Eye (tissue), 1 donor: Measurements from ENCODE around the gene ARHGAP42.
"Not testable (repeated sequence)": the region's sequence is repeated elsewhere in the genome, so short reads cannot be mapped to it uniquely, and the experiment has no call there.

ENCODE experiments used
- DNase-seq: peaks from one replicate; pipeline ENCODE4 v3.0.0-alpha.2; 2015

ARHGAP42 gene

DNA sequence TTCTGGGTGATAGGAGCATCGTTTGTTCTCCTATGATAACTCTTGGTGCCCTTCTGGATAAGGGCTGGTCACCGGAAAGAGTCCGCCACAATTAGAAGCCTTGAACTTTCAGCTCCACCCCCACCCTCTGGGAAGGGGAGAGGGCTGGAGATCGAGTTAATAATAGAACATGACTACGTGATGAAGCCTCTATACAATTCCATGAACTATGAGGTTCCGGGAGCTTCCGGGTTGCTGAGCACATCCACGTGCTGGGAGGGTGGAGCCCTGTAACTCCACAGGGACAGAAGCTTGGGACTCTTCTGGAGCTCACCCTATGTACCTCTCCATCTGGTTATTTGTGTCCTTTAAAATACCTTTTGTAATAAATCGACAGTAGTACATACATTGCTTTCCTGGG is 40.3 kb downstream of the ARHGAP42 start:
- no peak for DNase-seq

DNA sequence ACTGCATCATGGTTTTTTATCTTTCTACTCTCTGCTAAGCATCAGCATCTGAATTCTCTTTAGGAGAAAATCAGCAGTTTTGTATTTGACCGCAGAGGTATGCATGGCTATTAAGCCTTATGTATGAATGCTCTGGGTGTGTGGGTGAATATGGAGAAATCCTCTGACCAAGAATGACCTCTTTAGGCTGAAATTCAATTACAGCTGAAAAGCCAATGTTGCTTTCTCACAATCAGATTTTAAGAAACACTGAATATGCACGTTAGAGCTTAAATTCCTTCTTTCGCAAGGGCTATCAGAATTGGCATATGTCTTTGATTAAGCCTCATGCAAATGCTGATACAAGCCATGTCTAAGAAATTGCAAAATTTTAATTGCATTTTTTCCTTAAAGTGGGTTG is 43.2 kb downstream of the ARHGAP42 start:
- no peak for DNase-seq

DNA sequence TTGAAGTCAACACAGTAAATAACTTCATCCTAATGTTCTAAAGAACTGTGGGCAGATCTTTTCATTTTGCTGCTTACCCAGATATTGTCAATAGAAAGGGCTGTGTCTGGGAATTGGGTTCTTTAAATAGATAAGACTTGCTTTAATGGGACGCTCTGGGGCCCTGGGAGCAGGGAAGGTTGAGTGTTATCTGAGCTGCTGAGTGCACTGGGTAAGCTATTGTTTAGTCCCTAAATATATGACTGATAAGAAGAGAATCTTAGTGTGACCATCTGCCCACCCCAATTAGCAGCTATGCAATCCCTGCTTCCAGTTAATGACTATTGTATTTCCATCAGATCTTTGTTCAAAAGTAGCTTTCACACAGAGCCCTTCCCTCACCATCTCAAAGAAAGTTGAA is 44.4 kb downstream of the ARHGAP42 start:
- DNase-seq, result no peak

DNA sequence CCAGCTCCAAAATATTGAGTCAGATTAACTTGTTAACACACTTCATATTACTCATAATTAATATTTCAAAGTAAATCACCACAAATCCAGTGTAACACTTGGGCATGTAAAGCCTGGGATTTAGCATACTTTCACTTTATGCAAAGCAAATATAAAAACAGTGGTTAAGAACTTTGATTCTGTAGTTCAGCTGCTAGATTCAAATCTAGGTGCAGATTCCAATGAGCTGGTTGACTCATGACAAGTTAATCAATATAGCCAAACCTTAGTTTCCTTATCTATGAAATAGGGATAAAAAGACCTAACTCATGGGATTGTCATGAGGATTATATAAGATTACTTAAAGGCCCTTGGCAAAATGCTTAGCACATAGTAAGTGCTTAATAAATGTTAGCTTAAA is 45.9 kb downstream of the ARHGAP42 start:
- DNase-seq, result no peak

DNA sequence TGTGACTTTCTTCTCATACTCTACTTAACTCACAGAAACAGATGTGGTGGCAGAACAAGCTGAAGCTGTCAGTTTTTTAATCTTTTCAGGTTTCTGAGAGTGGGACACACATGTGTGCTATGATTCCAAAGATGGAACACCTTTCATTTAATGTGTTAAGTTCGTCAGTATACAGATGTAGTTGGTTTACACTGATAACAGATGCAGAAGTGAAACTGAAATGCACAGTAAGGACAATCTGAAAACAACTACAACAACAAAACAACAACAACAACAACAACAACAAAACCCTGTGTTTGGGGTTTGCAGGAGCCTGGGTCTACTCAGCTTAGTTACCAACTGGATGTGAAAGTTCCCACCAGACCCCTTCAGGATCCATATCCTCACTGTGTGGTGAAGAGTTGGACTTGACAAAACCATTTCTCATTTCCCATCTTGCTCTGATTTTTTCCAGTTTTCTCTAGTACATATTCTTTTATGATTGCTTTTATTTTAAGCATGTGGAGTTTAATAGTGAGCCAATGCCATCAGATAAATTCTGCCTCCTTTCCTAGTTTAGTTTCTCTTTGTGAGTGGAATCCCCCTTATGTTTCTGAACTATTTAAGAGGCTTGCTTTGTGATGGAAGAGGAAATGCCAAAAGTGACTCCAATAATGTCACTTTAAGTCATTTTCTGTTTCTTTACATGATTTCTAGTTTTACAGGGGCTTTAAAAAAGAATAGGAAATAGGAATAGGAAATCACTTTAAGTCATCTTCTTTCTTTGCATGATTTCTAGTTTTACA is 47.8 kb downstream of the ARHGAP42 start:
- no peak for DNase-seq

DNA sequence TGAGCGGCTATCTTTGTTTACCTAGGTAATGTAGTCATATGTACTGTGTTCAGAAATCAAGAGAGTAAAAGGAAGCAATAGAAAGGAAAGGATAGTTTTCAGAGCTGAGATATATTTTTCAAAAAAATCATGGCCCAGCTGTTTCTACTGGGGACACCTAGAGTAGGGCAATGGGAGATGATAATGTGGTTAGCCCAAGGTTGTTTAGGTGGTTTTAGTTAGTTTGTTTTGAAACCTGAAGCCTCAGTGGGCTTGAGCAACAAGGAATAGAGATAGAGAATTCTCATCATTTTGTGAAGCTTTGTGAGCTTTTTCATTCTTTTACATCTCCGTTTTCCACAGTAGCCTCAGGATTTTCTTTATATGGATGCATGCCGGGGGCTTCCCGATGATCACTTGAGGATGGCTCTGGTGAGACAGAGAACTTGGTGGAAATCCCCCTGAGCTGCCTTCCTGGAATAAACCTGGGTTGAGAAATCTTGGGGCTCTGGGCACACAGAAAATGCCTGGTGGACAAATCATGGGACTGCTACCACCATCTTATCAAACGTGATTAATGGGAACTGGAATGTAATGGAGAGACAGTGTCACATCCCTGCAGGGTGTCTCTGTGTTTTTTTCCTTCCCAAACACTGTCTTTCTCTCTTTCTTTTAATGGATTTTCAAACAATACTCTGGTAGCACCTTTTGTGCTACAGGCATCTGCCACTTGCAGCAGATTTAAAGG is 49.0 kb downstream of the ARHGAP42 start:
- no peak for DNase-seq

DNA sequence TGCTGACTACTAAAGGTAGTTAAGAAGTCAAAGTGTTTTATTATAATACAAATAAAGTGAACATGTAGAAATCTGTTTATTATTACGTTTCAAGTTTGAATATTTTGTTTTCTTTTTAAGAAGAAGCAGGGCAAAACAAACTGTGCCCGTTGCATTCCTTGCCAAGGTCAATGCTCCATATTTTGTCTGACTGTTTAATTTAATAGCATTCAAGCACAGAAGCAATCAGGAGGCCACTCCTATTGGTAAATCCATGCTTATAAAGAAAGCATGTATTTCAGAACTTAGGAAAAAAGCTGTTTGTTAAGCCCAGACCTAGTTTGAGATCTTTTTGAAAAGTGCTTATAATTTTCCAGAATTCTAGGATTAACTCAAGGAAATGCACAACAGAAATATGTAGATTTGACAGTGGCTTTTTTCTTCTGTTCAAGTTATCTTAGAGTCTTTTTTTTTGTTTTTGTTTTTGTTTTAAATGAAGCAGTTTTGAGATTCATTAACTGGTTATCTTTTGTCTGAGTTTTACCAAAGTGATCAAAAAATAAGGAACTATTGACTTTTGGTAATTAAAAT is 51.7 kb downstream of the ARHGAP42 start:
- DNase-seq, result no peak

DNA sequence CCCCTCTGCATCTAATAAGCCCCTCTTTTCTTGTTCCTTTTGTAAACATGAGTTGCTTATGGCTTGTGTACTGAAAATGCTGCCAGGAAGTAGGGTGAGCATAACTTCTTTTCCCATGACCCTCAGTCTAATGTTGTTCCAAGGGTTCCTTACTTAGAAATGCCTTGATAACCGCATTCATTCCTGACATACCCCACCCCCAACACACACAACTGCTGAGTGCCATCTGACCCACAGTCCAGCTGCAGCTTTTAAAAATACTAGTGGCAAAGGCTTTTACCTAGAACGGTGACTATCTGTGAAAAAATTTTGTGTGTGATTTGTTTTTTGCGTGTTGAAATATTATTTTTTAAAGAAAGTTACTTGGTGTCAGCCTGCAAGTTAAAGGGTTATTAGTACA is 52.6 kb downstream of the ARHGAP42 start:
- peak; percentile 52 for DNase-seq

DNA sequence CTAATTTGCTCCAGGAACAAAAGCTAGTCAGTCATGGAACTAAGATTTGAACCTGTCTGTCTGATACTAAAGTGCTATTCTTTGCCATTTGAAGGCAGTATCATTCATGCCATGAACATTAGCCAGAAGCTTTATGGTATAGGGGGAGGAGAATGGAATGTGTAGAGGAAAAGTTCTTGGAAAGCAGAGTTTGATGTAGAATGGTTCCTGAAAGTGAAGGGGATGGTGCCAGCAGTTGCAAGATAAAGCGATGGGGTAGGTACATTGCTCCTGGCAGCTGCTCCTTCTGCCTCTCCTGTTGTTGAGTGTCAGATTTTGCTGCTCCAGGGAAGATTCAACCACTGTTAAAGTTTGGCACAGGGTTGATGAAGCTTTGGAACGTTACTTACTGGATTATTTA is 53.4 kb downstream of the ARHGAP42 start:
- no peak for DNase-seq

DNA sequence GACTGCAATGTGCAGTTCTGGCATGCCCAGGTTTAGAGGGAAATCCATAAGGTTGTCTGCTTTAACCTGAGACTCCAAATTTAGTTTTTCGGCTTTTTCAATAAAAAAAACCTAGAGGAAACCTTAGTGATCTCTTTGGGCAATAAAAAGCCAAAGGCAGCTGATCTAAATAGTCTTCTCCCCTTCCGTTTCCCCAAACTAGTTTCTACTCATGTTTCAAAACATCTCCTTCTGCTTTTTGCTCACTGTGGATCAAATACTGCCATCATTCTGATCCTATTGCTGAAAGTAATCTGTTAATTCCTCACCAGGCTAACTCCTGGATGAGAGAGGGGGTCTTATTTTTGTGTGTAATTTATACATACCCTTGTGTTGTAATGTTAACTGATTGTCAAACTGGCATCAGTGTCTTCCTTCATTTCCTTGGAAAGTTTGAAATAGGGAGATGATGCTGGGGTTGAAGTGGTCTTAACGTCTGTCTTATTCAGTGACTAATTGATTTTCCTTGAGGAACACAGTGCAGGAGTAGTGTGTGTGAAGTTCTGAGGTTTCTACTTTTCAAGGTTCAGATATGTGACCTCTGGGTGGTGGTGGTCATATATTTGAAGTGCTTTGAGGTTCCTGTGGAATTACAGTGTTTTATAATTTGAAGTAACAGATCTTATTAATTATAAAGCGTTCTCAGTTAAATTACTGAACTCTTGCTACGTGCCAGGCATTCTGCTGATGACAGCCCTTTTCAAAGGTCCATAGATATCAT is 55.0 kb downstream of the ARHGAP42 start:
- no peak for DNase-seq

DNA sequence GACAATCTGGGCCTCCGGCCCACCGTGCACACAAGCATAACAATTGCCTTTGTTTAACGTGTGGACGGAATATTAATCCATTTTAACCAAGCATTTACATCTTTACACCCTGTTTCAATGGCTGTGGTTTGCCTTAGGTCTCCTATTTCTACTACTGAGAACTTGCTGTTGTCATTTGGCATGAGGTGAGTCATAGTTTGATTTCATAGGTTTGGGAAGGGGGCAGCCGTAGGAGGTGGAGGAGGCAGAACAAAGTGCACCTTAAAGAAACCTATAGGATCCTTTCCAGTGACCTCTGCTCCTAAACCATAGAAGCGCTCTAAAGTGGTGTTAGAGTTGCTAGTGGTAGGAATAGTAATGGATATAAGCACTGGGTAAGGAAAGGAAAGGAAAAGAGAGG is 59.4 kb downstream of the ARHGAP42 start:
- no peak for DNase-seq

DNA sequence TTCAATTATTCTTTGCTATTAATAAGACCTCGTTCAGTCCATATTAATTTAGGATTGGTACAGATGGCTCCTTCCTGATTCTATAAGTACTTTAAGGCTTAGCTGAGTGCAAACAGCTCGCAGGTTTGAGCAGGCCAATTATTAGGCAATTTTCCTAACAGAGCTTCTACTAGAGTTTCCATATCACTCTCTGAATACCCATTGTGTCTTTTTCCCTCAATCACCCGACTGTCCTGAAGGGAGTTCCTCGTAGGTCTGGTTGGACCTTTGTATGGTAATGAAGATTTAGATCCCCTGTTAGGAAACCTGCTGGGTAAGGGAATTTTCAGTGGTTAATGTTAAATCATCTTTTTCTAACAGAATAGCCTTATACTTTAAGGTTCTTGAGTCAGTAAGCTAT is 61.1 kb downstream of the ARHGAP42 start:
- no peak for DNase-seq

DNA sequence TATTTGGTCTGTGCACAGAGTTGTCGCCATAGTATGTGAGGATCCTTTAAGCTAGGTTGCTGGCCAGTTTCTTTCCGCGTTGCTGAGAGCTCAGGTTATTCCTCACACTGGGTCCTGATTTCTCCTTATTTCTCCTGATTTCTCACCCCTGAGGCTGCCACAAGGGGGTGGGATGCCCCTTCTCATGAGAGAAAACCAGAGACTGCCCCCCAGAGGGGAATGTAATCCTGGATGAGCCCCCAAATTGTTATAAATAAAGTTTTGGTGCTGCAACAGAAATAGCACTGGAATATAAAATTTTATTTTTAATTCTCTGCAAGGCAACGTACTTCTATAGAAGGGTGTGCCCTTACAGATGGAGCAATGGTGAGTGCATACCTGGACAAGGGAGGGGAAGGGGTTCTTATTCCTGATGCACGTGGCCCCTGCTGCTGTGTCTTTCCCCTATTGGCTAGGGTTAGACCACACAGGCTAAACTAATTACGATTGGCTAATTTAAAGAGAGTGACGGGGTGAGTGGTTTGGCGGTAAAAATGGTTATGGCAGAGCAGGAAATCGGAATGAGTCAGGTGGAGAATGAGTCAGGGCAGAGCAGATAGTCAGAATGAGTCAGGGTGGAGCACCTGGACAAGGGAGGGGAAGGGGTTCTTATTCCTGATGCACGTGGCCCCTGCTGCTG is 62.9 kb downstream of the ARHGAP42 start:
- DNase-seq, result not testable (repeated sequence)

DNA sequence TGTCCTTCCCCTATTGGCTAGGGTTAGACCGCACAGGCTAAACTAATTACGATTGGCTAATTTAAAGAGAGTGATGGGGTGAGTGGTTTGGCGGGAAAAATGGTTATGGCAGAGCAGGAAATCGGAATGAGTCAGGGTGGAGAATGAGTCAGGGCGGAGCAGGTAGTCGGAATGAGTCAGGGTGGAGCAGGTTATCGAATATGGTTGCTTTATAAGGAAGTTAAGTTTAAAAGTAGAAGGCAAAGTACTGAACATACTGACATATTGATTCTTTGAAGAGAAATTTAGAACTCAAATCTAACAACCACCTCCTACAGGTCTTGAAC is 63.4 kb downstream of the ARHGAP42 start:
- not testable (repeated sequence) for DNase-seq

DNA sequence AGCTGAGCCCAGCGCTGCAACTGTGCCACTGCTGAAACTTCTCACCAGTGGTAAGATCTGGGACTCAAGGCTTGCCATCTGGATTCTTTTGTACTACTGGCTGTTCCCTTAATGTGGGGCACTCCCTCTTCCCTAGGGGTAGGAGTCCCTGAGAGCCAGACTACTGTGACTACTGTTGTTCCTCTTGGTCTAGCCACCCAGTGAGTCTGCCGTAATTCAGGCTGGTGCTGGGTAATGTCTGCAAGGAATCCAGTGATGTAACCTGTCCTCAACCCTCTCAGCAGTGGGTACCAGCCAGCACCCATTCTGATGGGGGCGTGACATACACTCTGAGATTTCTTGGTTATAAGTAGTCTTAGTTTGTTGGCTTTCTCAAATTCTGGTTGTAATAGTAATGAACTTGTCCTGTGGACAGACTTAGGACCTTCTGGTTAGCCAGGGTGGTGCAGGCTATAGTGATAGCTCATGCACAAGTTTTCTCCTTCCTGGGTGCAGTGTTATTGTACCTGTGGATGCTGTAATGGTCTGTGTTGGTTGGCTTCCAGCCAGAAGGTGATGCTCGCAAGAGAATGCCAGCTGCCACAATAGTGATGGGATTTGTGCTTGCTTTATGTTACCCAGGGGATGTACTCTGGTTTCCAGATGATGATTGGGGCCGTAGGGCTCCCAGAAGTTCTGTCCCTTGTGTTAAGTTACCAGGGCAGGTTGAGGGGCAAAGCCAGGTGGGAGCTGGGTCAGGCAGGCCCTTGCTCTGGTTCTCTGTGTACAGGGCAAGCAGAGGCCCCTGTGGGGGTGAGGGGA is 65.5 kb downstream of the ARHGAP42 start:
- DNase-seq, result no peak

DNA sequence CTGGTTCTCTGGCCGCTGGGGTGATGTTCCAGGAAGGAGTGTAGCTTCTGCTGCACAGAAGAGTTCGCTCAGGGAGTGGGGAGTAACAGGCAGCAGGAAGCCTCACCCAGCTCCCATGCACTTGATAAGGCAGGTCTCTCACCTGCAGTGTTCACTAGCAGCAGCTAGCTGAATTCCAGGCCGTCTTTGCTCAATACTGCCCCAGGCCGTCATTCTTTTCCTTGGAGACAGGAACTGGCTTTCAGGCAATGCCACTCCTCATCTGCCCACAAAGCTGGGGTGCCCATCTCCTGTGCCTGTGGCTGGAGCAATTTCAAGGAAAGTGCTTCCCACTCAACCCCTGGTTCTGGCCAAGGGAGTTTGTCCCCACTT is 66.1 kb downstream of the ARHGAP42 start:
- DNase-seq, result no peak

DNA sequence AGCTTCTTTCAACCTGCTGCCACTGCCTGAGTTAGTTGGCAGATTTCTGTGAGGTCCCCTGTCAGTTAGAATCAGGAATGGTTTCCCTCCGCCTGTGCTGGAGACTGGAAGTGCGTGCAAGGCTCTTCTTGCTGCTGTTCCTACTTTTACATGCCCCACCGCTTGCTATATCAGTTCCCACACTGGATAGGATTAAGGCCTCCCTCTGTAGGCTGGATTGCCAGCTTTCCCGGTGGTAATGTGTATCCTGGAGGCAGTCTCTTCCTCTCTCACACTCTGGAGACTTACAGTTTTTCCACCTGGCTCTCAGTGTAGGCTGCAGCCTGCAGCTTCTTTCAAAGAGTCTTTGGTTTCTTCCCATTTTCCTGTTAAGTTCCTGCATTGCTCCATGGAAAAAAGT is 66.5 kb downstream of the ARHGAP42 start:
- DNase-seq, result no peak

DNA sequence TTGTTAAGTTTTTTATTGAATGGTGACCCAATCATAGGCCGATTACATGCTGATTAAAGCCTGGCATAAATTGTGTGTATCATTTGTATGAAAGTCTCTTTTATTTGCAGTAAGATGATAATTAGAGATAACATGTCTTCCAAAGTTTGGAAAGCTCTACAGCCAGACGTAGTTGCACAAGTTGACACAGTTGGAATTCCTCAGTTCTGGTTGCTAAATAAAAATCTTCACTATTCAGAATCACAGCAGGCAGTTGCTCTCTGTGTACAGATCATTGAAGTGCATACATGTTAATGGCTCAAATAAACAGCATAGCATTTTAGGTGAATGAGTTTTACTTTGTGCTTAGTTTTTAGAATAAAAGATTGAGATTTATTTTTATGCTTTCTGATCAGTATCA is 69.5 kb downstream of the ARHGAP42 start:
- no peak for DNase-seq

DNA sequence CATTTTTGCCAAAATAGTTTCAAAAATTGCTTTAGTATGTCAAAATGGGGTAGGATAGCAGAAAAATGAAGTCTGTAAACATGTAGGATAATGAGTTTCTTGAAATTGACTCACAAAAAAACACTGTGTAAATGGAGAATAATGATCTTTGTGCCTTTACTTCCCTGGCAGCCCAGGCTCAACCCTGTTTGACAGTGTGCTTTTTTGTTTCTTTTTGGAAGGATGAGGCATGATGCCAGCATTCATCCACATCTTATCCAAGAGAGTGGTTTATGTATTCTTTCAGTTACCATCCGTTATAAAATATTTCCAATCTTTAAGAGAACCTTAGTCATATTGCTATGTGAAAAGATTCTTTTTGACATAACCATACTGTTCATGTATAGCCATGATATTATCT is 70.6 kb downstream of the ARHGAP42 start:
- DNase-seq, result no peak

DNA sequence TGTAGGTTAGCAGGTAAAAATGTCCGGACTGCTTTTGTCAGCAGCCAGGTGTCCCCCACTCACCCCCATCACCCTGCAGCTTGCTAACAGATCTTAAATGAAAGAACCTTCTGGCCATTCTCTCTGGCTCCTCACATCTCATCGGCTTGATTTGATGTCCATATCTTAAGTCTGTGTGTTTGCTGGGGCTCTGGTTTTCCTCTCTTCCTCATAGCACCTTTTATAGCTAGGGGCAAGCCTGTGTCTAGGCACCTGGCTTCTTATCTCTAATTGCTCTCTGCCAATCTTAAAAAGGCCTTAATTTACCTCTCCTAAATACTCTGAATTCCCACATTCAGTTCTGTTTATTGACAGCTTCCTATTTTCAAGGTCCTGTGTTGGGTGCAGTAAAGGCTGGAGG is 72.0 kb downstream of the ARHGAP42 start:
- DNase-seq, result no peak

DNA sequence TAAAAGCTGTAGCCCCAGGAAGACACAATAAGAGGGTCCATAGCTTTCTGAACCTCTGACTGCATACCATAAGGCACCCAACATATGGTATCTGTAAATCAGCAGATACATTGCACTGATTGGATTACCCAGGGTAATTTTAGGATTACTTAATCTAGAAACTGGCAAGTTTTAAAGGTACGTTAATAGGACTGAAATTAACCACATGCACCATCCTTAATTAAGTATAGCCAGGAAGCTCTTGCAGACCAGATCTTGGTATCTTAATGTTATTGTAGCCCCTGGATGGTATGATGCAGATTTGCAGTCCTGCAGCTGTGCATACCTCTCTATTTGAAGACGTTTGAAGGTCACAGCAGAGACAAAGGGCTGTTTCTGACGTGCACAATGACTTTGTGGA is 72.8 kb downstream of the ARHGAP42 start:
- no peak for DNase-seq

DNA sequence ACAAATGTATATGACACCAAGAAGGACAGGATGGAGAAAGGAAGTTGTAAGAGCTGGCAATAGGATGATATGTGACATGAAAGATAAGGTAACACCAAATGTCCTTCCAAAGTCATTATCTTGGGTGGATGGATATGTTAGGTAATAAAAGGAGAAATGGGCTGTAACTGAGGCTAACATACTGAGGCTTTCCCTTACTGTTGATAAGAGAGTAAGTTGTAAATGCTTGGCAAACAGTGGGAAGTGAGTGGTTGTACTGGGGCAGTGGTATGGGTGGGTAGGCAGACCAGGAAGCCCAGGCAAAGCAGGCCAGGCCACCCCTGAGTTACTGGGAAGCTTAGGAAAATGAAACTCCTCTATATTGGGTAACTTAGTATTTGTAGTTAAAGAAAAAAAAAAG is 73.7 kb downstream of the ARHGAP42 start:
- DNase-seq, result no peak
